GM12878 (cell line): ENCODE results near the gene NOC4L. TPM values are rescaled to one million over a fixed set of nuclear protein-coding genes. Genes with fewer than 3 reads are reported as not detected.

Source experiments
- ATAC-seq: fragments of 200-7000 bp; cut with Tn5 transposase; 3 replicates; pipeline ENCODE4 v1.9.1; 2020; ENCODE audit warnings: mild to moderate bottlenecking, moderate library complexity
- BruUV-seq: library from RNA; stranded (reverse); fragments of 400-500 nt; replicated peaks from 2 replicates; lab custom pipeline; 2021; lab: Mats Ljungman, UMichigan
- CTCF ChIA-PET: fragments of 300-600 bp; sonication (Branson Sonifier 250); formaldehyde crosslinking; extraction: SDS; loops from one replicate; lab custom pipeline; 2021; ENCODE audit warnings: inconsistent platforms; lab: Yijun Ruan, JAX
- POLR2A ChIA-PET: fragments of 350-600 bp; formaldehyde crosslinking; extraction: SDS; loops from one replicate; lab custom pipeline; 2021; ENCODE audit warnings: inconsistent platforms; lab: Charles Lee
- RAD21 ChIA-PET: fragments of 300-600 bp; sonication (Branson Sonifier 250); formaldehyde crosslinking; loops from one replicate; lab custom pipeline; 2023; ENCODE audit warnings: antibody characterized with exemption; ENCODE audit not compliant: unreplicated experiment; lab: Charles Lee
- SMC1A ChIA-PET: fragments of 300-600 bp; sonication (Branson Sonifier 250); formaldehyde crosslinking; loops from one replicate; lab custom pipeline; 2023; ENCODE audit not compliant: unreplicated experiment, uncharacterized antibody; lab: Charles Lee
- DNase-seq: peaks from one replicate; pipeline ENCODE4 v3.0.0-alpha.2; 2011; ENCODE audit warnings: low read depth, low spot score
- FAIRE-seq: peaks from 3 replicates; lab custom pipeline; 2011; peaks lifted over from hg19 to GRCh38; lab: Jason Lieb, UNC
- H2AFZ ChIP-seq: 2 replicates; pipeline ENCODE4 v1.6.0; 2011; ENCODE audit warnings: low read depth, low read length, control low read depth; ENCODE audit not compliant: control insufficient read depth
- H3K27ac ChIP-seq: 2 replicates; pipeline ENCODE4 v1.5.1; 2011; ENCODE audit warnings: control low read depth; ENCODE audit not compliant: control insufficient read depth, insufficient read depth
- H3K27me3 ChIP-seq, 2 experiments: replicated peaks in 1 of 2; 2 replicates each; pipeline versions ENCODE4 v1.6.0 to v1.6.1; 2011; ENCODE audit warnings: low read length in 1 of 2; ENCODE audit not compliant: control insufficient read depth in 2 of 2, insufficient read depth in 2 of 2
- H3K36me3 ChIP-seq, 2 experiments: 2 replicates each; pipeline ENCODE4 v1.5.1; 2011; ENCODE audit warnings: low read length in 1 of 2; ENCODE audit not compliant: control insufficient read depth in 2 of 2, insufficient read depth in 2 of 2
- H3K4me1 ChIP-seq: 2 replicates; pipeline ENCODE4 v1.6.1; 2011; ENCODE audit warnings: mild to moderate bottlenecking, low read length, moderate library complexity, mixed read lengths; ENCODE audit not compliant: control insufficient read depth, insufficient read depth
- H3K4me2 ChIP-seq: 2 replicates; pipeline ENCODE4 v1.6.0; 2011; ENCODE audit warnings: control low read depth; ENCODE audit not compliant: control insufficient read depth, insufficient read depth
- H3K4me3 ChIP-seq: fragments of 200-600 bp; sonication (generic); 2 replicates; pipeline ENCODE4 v1.5.1; 2016
- H3K79me2 ChIP-seq: 2 replicates; pipeline ENCODE4 v1.6.0; 2011; ENCODE audit warnings: low read length; ENCODE audit not compliant: control insufficient read depth, insufficient read depth
- H3K9ac ChIP-seq: 2 replicates; pipeline ENCODE4 v1.8.0; 2011; ENCODE audit warnings: low read length, control low read depth, mixed read lengths; ENCODE audit not compliant: control insufficient read depth, insufficient read depth
- H3K9me3 ChIP-seq: replicated peaks from 3 replicates; pipeline ENCODE4 v1.5.1; 2011; ENCODE audit warnings: mild to moderate bottlenecking, low read length; ENCODE audit not compliant: control insufficient read depth, insufficient read depth
- H4K20me1 ChIP-seq: 2 replicates; pipeline ENCODE4 v1.6.0; 2011; ENCODE audit not compliant: control insufficient read depth, insufficient read depth
- CBFB ChIP-seq: IDR thresholded peaks from 2 replicates; pipeline ENCODE4 v1.6.1; 2016; ENCODE audit warnings: antibody characterized with exemption, low read depth
- CEBPB ChIP-seq, 2 experiments: fragments of 150-350 bp in 1 of 2; IDR thresholded peaks; 2 replicates each; pipeline ENCODE4 v1.6.1; 2012 to 2014; ENCODE audit warnings: low read depth in 2 of 2, low read length in 2 of 2, borderline replicate concordance in 1 of 2, inconsistent platforms in 1 of 2
- DPF2 ChIP-seq: fragments of 450-650 bp; IDR thresholded peaks from 2 replicates; pipeline ENCODE4 v1.6.1; 2017; ENCODE audit warnings: mild to moderate bottlenecking
- ELK1 ChIP-seq: IDR thresholded peaks from 2 replicates; pipeline ENCODE4 v1.6.1; 2012; ENCODE audit warnings: low read depth, low read length, improper control_type of control experiment
- JUNB ChIP-seq: IDR thresholded peaks from 2 replicates; pipeline ENCODE4 v1.6.1; 2016; ENCODE audit warnings: antibody characterized with exemption, mild to moderate bottlenecking
- MTA2 ChIP-seq: fragments of 450-650 bp; IDR thresholded peaks from 2 replicates; pipeline ENCODE4 v1.6.1; 2016; ENCODE audit warnings: low read depth, mild to moderate bottlenecking, moderate library complexity
- MTA3 ChIP-seq: IDR thresholded peaks from 2 replicates; pipeline ENCODE4 v1.6.1; 2012; ENCODE audit warnings: low read length, inconsistent platforms, borderline replicate concordance
- PAX8 ChIP-seq: fragments of 450-650 bp; IDR thresholded peaks from 2 replicates; pipeline ENCODE4 v1.6.1; 2017; ENCODE audit warnings: mild to moderate bottlenecking, moderate library complexity
- PKNOX1 ChIP-seq: fragments of 450-650 bp; IDR thresholded peaks from 2 replicates; pipeline ENCODE4 v1.6.1; 2016; ENCODE audit warnings: mild to moderate bottlenecking
- RB1 ChIP-seq: fragments of 450-650 bp; formaldehyde crosslinking; IDR thresholded peaks from 2 replicates; pipeline ENCODE4 v1.6.1; 2017; ENCODE audit warnings: mild to moderate bottlenecking, borderline replicate concordance
- SIN3A ChIP-seq: IDR thresholded peaks from 2 replicates; pipeline ENCODE4 v1.6.1; 2012; ENCODE audit warnings: low read depth, low read length, improper control_type of control experiment
- STAT3 ChIP-seq: IDR thresholded peaks from 2 replicates; pipeline ENCODE4 v1.6.1; 2011; ENCODE audit warnings: low read depth, low read length, improper control_type of control experiment
- ZBTB33 ChIP-seq: fragments of 450-650 bp; IDR thresholded peaks from 2 replicates; pipeline ENCODE4 v1.6.1; 2017; ENCODE audit warnings: mild to moderate bottlenecking
- ZBTB40 ChIP-seq: fragments of 450-650 bp; IDR thresholded peaks from 2 replicates; pipeline ENCODE4 v1.6.1; 2016; ENCODE audit warnings: mild to moderate bottlenecking, moderate library complexity, borderline replicate concordance
- ZNF207 ChIP-seq: fragments of 450-650 bp; IDR thresholded peaks from 2 replicates; pipeline ENCODE4 v1.6.1; 2014; ENCODE audit warnings: antibody characterized with exemption, mild to moderate bottlenecking, borderline replicate concordance
- ZNF24 ChIP-seq: fragments of 450-650 bp; IDR thresholded peaks from 2 replicates; pipeline ENCODE4 v1.6.1; 2017; ENCODE audit warnings: antibody characterized with exemption, mild to moderate bottlenecking
- ZSCAN29 ChIP-seq: fragments of 450-650 bp; IDR thresholded peaks from 2 replicates; pipeline ENCODE4 v1.6.1; 2017; ENCODE audit warnings: mild to moderate bottlenecking, moderate library complexity
- WGBS: methylation state at CpG from one replicate; pipeline ENCODE4 v1.1.6; 2016; ENCODE audit warnings: low lambda C conversion rate; ENCODE audit not compliant: insufficient replicate concordance, insufficient coverage; ENCODE audit errors: missing lambda C conversion rate; 5-methylcytosine and 5-hydroxymethylcytosine counted together
- in situ Hi-C: fragments of 300-500 bp; cut with MboI; formaldehyde crosslinking; loops from 9 replicates; pipeline ENCODE4 v1.14.3; 2018; ENCODE audit warnings: mixed read lengths
- intact Hi-C: fragments of 100-400 bp; cut with micrococcal nuclease; formaldehyde crosslinking; loops from one replicate; pipeline ENCODE4 v1.14.2; 2022; ENCODE audit not compliant: unreplicated experiment
- polyA plus RNA-seq, 11 experiments: library from polyadenylated mRNA; depleted of rRNA in 4 of 11; unstranded in 6 of 11; stranded (reverse) in 5 of 11; fragments of >200 nt; fragmentation: Nextera tagmentation in 4 of 11; fragmentation: Illumina TruSeq in 1 of 11; extraction: Ambion mirVana in 4 of 11; extraction: Trizol in 1 of 11; gene quantifications; 1 replicate in 1 of 11; 2 replicates in 10 of 11; pipeline versions ENCODE4 v1.2.1 to v1.2.3, GENCODE V29; 2011 to 2016; ENCODE audit warnings: inconsistent platforms in 2 of 11, missing spikeins in 2 of 11, low read depth in 1 of 11
- total RNA-seq, 4 experiments: library from RNA; depleted of rRNA in 3 of 4; stranded (reverse); fragments of >200 nt in 3 of 4; fragmentation: Illumina TruSeq in 1 of 4; extraction: Trizol in 1 of 4; gene quantifications; 2 replicates each; pipeline versions ENCODE4 v1.2.1 to v1.2.3, GENCODE V29; 2013 to 2021

NOC4L gene
- total and polyA plus RNA-seq, 10 of the 15 experiments (the other 5 are each of a cell fraction or from before 2014, with no cell fraction given), result 0.72 to 68.2 (median 15.2) TPM

- TF ChIP-seq PKNOX1, result no peak
- TF ChIP-seq RB1, result no peak
- TF ChIP-seq CEBPB (IDR thresholded peaks at IDR 0.05; ENCODE audit: borderline replicate concordance in 1 of 2, low read depth in 2 of 2, low read length in 2 of 2), result no peak
- TF ChIP-seq ZSCAN29, result no peak
- TF ChIP-seq ELK1, result no peak
- no peak for TF ChIP-seq JUNB
- TF ChIP-seq CBFB, result no peak
- TF ChIP-seq PAX8, result no peak
- no peak for TF ChIP-seq DPF2
- TF ChIP-seq MTA3, result no peak
These were observed 44.2 kb downstream of the NOC4L start (continued) for GRCh38 chr12:132188451-132188901.

GRCh38 chr12:132188916-132189325 lies 44.7 kb downstream of the NOC4L start:
- Histone ChIP-seq H3K27ac (no peak overlapping the region), H3K4me1 (no peaks in the 10 kb centered on the region), H3K4me2 (peak overlapping the region; percentile 94), H3K27me3 (peaks cover 0 to 2% of the 10 kb centered on the region in 2 experiments; a peak in 2 of 4 replicates), H2AFZ (peak overlapping the region; percentile 79), H3K9me3 (peaks cover 2% of the 10 kb centered on the region; the same call in 2 of the 3 replicates), H3K79me2 (no peaks in the 10 kb centered on the region), H4K20me1 (no peaks in the 10 kb centered on the region), H3K4me3 (peak overlapping the region; percentile 71; the same call in 1 of the 2 replicates), H3K9ac (no peak overlapping the region), H3K36me3 (no peaks in the 10 kb centered on the region)
- ATAC-seq (no peak), DNase-seq (no peak), FAIRE-seq (no peak)
- in situ Hi-C loops, result no loop called here
- intact Hi-C loops, result no loop called here
- 56% methylated on average over 16 of the region's 20 CpGs for WGBS
- no TSS peak for BruUV-seq
- CTCF ChIA-PET, result no interaction called here
- POLR2A ChIA-PET, result no interaction called here
- SMC1A ChIA-PET, result no interaction called here
- RAD21 ChIA-PET, result no interaction called here
- TF ChIP-seq ZNF24 (no peak), SIN3A (no peak), STAT3 (no peak), ZSCAN29 (no peak), MTA2 (no peak), ZNF207 (no peak), ZBTB40 (no peak), ZBTB33 (no peak)
